Astrocyte (in vitro differentiated cells and primary cell): ENCODE measurements around the gene SCGB1D1.

Experiments
- CTCF ChIP-seq: IDR thresholded peaks from 2 replicates; pipeline ENCODE4 v1.5.1; 2011; ENCODE audit warnings: low read depth, mild to moderate bottlenecking, inconsistent platforms, low read length, moderate library complexity; ENCODE audit not compliant: insufficient read depth
- EZH2 ChIP-seq: IDR thresholded peaks from 2 replicates; pipeline ENCODE4 v1.6.1; 2012; ENCODE audit warnings: mild to moderate bottlenecking, low read length, inconsistent platforms; ENCODE audit not compliant: insufficient read depth

- no peak for TF ChIP-seq CTCF
- no peak for TF ChIP-seq EZH2
Measured at GRCh38 chr11:62166371-62166770, 23.6 kb upstream of the SCGB1D1 start.
